DOHH2 (cell line): Measurements from ENCODE around the gene TMEM106C.

ENCODE experiments used
- H3F3A ChIP-seq: fragments of 200-600 bp; sonication (generic), shearing (Covaris generic); 2 replicates; pipeline ENCODE4 v1.6.0; 2016; ENCODE audit warnings: antibody characterized with exemption, mild to moderate bottlenecking; ENCODE audit not compliant: control insufficient read depth, insufficient read depth
- H3K27ac ChIP-seq: fragments of 200-600 bp; sonication (generic); 2 replicates; pipeline ENCODE4 v1.5.1; 2014; ENCODE audit warnings: low read depth, mild to moderate bottlenecking, low read length, moderate library complexity
- H3K27me3 ChIP-seq: fragments of 200-600 bp; sonication (generic); 2 replicates; pipeline ENCODE4 v1.6.1; 2014; ENCODE audit warnings: mild to moderate bottlenecking, low read length, mixed read lengths; ENCODE audit not compliant: control insufficient read depth
- H3K36me3 ChIP-seq: fragments of 200-600 bp; sonication (generic); 2 replicates; pipeline ENCODE4 v1.6.1; 2014; ENCODE audit warnings: mild to moderate bottlenecking, low read length, moderate library complexity, mixed read lengths; ENCODE audit not compliant: control insufficient read depth
- H3K4me1 ChIP-seq: fragments of 200-600 bp; sonication (generic); 2 replicates; pipeline ENCODE4 v1.6.1; 2014; ENCODE audit warnings: mild to moderate bottlenecking, low read length, mixed read lengths; ENCODE audit not compliant: control insufficient read depth
- H3K4me2 ChIP-seq: fragments of 200-600 bp; sonication (generic); 2 replicates; pipeline ENCODE4 v1.6.0; 2014; ENCODE audit warnings: mild to moderate bottlenecking, low read length, moderate library complexity
- H3K4me3 ChIP-seq: fragments of 200-600 bp; sonication (generic); 2 replicates; pipeline ENCODE4 v1.5.1; 2014; ENCODE audit warnings: mild to moderate bottlenecking, low read length, mixed read lengths
- H3K79me2 ChIP-seq: fragments of 200-600 bp; sonication (generic); 2 replicates; pipeline ENCODE4 v1.6.1; 2014; ENCODE audit warnings: mild to moderate bottlenecking, low read length, mixed read lengths; ENCODE audit not compliant: control insufficient read depth
- H3K9me2 ChIP-seq: fragments of 200-600 bp; sonication (generic); replicated peaks from 2 replicates; pipeline ENCODE4 v1.6.1; 2014; ENCODE audit warnings: mild to moderate bottlenecking, low read length, mixed read lengths; ENCODE audit not compliant: control insufficient read depth
- H3K9me3 ChIP-seq: fragments of 200-600 bp; sonication (generic); 2 replicates; pipeline ENCODE4 v1.6.1; 2014; ENCODE audit warnings: antibody characterized with exemption, low read length, mixed read lengths; ENCODE audit not compliant: control insufficient read depth, insufficient read depth
- H4K20me1 ChIP-seq: fragments of 200-600 bp; sonication (generic); 2 replicates; pipeline ENCODE4 v1.6.0; 2014; ENCODE audit warnings: low read depth, mild to moderate bottlenecking, antibody characterized with exemption, low read length, moderate library complexity; ENCODE audit not compliant: control insufficient read depth, insufficient read depth
- CTCF ChIP-seq: fragments of 200-600 bp; sonication (generic); IDR thresholded peaks from one replicate; pipeline ENCODE4 v1.5.1; 2014; ENCODE audit warnings: antibody characterized with exemption, mild to moderate bottlenecking, low read depth, low read length; ENCODE audit not compliant: poor library complexity, severe bottlenecking
- EZH2phosphoT487 ChIP-seq: fragments of 200-600 bp; sonication (generic); IDR thresholded peaks from 2 replicates; pipeline ENCODE4 v1.6.1; 2017; ENCODE audit warnings: borderline replicate concordance, mild to moderate bottlenecking, antibody characterized with exemption, low read length, moderate library complexity, mixed read lengths

The TMEM106C gene

GRCh38 chr12:47975816-47976215 lies 12.4 kb downstream of the TMEM106C start:
- Histone ChIP-seq H3K4me3 (no peak overlapping the region), H3K27me3 (peaks cover 4% of the 10 kb centered on the region; the same call in 1 of the 2 replicates), H3K27ac (no peak overlapping the region), H3K36me3 (no peaks in the 10 kb centered on the region; the same call in 1 of the 2 replicates), H3K4me1 (no peaks in the 10 kb centered on the region), H4K20me1 (no peaks in the 10 kb centered on the region), H3K9me2 (no peaks in the 10 kb centered on the region), H3K4me2 (no peak overlapping the region), H3K9me3 (no peaks in the 10 kb centered on the region), H3K79me2 (no peaks in the 10 kb centered on the region), H3F3A (no peaks in the 10 kb centered on the region)
- TF ChIP-seq EZH2phosphoT487, result no peak
- TF ChIP-seq CTCF, result no peak

DNA sequence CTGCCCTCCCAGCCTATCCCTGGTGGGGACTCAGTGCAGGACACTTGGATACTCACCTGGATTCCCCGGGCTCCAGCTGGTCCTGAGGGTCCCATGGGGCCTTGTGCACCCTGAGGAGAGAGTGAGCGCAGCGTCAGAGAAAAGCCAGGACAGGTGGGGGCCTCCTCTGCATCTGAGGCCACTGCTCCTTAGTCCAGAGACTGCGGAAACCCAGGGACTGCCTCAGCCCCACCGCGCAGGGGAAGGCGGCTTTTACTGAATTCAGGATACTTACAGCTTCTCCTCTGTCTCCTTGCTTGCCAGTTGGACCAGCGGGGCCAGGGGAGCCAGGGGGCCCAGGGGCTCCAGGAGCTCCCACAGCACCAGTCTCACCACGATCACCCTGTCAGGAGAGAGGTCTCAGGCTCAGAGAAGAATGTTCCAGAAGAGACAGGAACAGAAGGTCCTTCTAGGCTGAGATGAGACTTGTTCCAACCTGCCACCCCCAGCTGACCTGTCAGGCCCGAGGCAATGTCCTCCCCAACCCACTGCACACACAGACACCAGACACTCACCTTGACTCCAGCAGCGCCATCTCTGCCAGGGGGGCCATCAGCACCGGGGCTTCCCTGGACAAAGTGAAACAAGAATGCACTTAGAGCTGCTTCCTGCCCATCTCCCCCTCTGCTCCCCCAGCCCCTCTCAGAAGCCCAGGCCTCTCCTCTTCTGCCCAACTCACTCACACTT lies 13.8 kb downstream of the TMEM106C start:
- no peaks in the 10 kb centered on the region for H3F3A ChIP-seq
- no peak overlapping the region for H3K27ac ChIP-seq
- H3K9me3 ChIP-seq, result no peaks in the 10 kb centered on the region
- TF ChIP-seq CTCF, result no peak
- no peak for TF ChIP-seq EZH2phosphoT487
- H3K36me3 ChIP-seq, result no peaks in the 10 kb centered on the region
- no peaks in the 10 kb centered on the region for H4K20me1 ChIP-seq
- H3K4me1 ChIP-seq, result no peaks in the 10 kb centered on the region
- H3K4me2 ChIP-seq, result no peak overlapping the region
- H3K4me3 ChIP-seq, result no peak overlapping the region
- no peaks in the 10 kb centered on the region for H3K9me2 ChIP-seq
- H3K27me3 ChIP-seq, result peaks cover 4% of the 10 kb centered on the region; the same call in 1 of the 2 replicates
- no peaks in the 10 kb centered on the region for H3K79me2 ChIP-seq

DNA sequence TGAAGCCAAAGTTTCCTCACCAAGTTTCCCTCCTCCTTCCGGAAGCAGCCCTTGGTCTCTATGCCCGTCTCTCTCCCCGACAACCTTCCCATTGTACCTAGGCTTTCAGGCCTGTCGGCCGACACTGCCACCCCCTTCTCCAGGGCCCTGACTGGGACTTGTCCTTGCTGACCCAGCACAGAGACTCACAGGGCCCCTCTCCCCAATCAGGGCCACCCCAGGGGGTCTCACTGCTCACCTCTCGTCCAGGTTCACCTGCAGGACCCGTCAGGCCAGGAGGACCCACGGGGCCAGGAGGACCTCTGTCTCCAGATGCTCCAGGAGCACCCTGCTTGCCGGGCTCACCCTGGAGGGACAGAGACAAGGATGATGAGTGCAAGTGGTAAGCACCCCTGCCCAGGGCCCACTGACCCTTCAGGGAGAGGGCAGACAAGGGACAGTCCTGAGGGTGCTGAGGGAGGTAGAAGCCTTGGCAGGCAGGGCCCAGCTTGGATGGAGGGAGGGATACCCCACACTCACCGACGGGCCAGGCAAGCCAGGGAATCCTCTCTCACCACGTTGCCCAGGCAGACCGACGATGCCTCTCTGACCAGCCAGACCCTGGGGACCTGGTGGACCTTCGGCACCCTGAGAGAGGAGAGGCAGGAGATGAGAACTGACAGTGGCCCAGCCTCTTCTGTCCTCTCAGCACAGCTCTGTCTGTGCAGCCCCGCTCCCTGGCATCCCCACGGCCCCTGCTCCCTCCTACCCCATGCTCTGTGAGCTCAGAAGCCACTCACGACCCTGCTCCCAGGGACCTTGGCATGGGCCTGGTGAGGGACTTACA lies 14.6 kb downstream of the TMEM106C start:
- no peak overlapping the region for H3K27ac ChIP-seq
- no peak for TF ChIP-seq EZH2phosphoT487
- no peak for TF ChIP-seq CTCF
- no peak overlapping the region for H3K4me3 ChIP-seq
- H3F3A ChIP-seq, result no peaks in the 10 kb centered on the region
- no peaks in the 10 kb centered on the region for H3K36me3 ChIP-seq
- H3K9me3 ChIP-seq, result no peaks in the 10 kb centered on the region
- no peaks in the 10 kb centered on the region for H3K79me2 ChIP-seq
- no peaks in the 10 kb centered on the region for H4K20me1 ChIP-seq
- no peak overlapping the region for H3K4me2 ChIP-seq
- H3K27me3 ChIP-seq, result peaks cover 4% of the 10 kb centered on the region; the same call in 1 of the 2 replicates
- H3K4me1 ChIP-seq, result no peaks in the 10 kb centered on the region
- H3K9me2 ChIP-seq, result no peaks in the 10 kb centered on the region
